GM12875 (cell line): ENCODE results near the gene RAD51D.
A peak's percentile ranks its signal among the peaks of the same experiment; 100 is the strongest.
"Not testable (repeated sequence)": the region's sequence is repeated elsewhere in the genome, so short reads cannot be mapped to it uniquely, and the experiment has no call there.

Experiments
- H3K4me3 ChIP-seq: one replicate; pipeline ENCODE4 v1.5.1; 2011; ENCODE audit warnings: low read depth, low read length, control low read depth
- TF ChIP-seq, protein P1 (sequence below): IDR thresholded peaks from 2 replicates; pipeline ENCODE4 v1.5.1; 2011; ENCODE audit warnings: low read depth, mild to moderate bottlenecking, control low read depth, inconsistent platforms, low read length, moderate library complexity, borderline replicate concordance; ENCODE audit not compliant: insufficient read depth

Gene RAD51D

DNA sequence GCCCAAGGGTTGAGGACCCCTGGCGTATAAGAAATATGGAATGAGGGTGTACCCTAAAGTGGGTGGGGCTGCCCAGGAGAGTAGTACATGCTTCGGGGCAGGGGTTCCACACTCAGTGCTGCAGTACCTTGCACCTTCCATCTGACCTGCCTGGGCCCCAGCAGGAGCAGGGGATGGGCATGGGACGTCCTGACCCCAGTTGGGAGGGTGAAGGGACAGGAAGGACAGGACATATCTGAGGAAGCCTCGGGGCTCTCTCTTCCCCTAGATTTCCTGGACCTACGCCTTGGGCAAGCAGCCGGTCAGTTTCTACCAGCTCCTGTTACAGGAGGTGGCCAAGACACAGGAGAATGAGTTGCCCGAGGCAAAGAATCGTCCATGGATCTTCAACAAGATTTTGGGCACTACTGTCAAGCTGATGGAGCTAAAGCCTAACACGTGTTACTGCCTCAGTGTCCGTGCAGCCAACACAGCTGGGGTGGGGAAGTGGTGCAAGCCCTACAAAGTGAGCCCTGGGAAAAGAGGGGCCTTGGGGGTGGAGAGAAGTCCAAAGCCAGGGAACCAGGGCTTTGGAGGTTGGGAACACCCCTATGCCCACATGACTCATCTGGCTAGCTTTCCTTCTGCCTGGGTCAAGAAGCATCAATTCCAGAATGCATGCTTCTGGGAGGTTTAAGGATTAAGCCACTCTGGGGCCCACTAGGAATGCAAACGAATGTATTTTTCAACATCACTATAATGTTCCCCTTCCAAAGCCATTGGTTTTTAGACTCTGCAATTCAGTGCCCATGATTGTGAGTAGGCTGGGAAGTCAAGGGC lies 9.7 kb upstream of the RAD51D start:
- TF ChIP-seq, protein P1, sequence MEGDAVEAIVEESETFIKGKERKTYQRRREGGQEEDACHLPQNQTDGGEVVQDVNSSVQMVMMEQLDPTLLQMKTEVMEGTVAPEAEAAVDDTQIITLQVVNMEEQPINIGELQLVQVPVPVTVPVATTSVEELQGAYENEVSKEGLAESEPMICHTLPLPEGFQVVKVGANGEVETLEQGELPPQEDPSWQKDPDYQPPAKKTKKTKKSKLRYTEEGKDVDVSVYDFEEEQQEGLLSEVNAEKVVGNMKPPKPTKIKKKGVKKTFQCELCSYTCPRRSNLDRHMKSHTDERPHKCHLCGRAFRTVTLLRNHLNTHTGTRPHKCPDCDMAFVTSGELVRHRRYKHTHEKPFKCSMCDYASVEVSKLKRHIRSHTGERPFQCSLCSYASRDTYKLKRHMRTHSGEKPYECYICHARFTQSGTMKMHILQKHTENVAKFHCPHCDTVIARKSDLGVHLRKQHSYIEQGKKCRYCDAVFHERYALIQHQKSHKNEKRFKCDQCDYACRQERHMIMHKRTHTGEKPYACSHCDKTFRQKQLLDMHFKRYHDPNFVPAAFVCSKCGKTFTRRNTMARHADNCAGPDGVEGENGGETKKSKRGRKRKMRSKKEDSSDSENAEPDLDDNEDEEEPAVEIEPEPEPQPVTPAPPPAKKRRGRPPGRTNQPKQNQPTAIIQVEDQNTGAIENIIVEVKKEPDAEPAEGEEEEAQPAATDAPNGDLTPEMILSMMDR: no peak
- H3K4me3 ChIP-seq: no peak overlapping the region

DNA sequence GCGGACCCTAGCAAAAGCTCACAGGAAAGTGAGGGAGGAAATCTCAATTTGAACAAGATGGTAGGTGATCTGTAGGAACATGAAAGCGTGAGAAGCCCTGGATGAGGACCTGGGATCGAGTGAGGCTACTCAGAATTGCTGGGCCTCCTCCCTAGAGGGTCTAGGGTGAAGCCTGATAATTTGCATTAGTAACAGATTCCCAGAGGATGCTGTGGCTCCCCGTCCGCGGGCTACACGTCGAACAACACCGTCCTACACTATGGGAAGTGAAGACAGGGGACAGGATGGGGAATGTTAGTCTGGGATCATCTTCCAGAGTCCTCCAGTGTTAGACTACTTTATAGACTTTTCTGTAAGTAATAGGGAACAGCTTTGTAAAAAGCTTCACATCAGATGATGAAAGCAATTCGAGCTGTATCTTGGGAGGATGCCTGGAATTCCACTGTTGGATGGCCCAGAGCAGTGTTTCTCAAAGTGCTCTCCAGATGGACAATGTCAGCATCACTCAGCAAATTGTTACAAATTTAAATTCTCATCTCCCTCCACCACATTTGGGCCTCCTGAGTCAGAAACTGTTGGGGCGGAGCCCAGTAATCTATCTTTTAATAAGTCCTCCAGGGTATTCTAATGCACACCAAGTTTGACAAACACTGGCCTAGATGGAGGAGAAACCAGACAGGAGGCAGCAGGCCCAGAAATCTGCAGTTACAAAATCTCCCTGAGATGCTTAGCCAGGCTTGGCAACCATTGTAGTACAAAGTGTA lies 8.3 kb upstream of the RAD51D start:
- TF ChIP-seq, protein P1: no peak
- no peak overlapping the region for H3K4me3 ChIP-seq

DNA sequence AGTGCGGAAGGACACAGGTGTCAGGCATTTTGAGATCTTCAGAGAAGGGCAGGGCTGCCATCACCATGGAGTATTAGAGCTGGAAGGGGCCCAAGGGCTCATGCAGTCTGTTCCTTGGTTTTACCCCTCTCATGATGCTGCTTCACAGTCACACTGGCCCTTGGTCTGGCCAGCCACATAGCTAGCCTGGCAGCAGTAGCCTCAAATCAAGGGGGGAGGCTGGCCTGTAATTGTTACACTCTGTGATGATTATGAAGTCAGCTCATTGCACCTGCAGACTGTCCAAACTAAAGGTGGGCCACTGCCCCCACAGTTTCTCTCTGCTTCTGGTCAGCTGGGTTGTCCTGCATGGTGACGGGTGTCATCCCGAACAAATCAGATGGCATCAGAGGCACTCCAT lies 1.7 kb upstream of the RAD51D start, which contains the start of gene FNDC8:
FNDC8 (plus strand) TSS at position 301 of the 400 bp plus-strand sequence; CDS start at position 380, 79 bp downstream.
- TF ChIP-seq, protein P1: no peak
- no peak within 1 kb of the TSS for H3K4me3 ChIP-seq

DNA sequence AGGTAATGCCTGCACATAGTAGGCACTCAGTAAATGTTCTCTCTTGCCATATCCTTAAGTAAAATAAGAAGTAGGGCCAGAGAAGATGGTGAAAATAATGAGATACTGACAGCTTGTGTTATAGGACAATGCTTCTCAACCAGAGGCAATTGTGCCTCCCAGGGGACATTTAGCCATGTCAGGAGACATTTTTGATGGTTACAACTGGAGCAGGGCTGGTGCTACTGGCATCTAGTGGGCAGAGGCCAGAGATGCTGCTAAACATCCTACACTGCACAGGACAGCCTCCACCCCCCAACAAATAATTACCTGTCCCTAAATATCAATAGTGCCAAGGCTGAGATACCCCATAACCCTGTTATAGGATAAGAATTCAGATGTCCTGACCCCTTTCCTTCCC lies 1.7 kb downstream of the RAD51D start:
- no peak overlapping the region for H3K4me3 ChIP-seq
- TF ChIP-seq, protein P1: peak; percentile 22; the same call in 1 of the 2 replicates

DNA sequence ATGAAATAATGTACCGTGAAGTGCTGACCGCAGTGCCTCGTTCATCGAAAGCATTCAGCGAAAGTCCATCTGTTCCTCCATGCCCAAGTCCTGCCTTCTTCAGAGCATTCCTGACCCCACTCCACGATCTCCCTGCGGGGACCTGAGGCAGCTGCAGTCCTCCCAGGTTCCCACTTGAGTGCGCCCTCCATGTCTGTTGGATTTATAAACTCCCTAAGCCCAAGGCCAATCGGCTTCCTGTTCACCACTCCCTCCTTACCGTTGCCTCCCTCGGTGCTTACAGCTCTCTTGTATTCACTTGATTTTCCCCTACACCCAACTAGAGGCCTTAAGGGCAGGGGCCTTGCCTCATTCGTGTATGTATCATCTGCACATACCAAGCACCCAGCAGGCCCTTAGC lies 2.8 kb downstream of the RAD51D start:
- H3K4me3 ChIP-seq: no peak overlapping the region
- TF ChIP-seq, protein P1: no peak

DNA sequence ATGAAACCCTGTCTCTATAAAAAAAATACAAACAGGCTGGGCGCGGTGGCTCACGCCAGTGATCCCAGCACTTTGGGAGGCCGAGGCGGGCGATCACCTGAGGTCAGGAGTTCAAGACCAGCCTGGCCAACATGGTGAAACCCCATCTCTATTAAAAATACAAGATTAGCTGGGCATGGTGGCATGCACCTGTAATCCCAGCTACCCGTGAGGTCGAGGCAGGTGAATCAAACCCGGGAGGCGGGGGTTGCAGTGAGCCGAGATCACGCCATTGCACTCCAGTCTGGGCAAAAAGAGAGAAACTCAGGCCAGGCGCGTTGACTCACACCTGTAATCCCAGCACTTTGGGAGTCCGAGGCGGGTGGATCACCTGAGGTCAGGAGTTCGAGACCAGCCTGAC lies 8.9 kb downstream of the RAD51D start:
- H3K4me3 ChIP-seq: not testable (repeated sequence)

DNA sequence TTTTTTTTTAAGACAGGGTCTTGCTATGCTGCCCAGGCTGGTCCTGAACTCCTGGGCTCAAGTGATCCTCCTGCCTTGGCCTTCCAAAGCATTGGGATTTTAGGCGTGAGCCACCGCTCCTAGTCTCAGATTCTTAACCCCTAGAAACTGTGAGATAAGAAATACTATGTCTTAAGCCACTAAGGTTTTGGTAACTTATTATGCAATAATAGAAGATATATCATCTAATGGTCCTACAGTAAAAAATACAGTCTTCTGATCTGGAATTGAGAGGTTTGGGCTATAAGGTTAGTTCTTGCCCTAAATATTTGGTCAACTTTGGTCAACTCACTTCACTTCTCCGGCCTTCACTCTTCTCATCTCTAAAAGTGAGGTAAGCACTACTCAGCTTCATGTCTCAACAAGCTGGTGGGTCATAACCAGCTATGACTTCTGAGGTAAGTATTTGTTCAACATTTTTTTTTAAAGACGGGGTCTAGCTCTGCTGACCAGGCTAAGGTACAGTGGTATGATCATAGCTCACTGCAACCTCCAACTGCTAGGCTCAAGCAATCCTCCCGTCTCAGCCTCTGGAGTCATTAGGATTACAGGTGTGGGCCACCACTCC lies 14.7 kb downstream of the RAD51D start:
- TF ChIP-seq, protein P1: no peak
- no peak overlapping the region for H3K4me3 ChIP-seq
